Measurements from ENCODE around the gene LMAN1L.

DNA sequence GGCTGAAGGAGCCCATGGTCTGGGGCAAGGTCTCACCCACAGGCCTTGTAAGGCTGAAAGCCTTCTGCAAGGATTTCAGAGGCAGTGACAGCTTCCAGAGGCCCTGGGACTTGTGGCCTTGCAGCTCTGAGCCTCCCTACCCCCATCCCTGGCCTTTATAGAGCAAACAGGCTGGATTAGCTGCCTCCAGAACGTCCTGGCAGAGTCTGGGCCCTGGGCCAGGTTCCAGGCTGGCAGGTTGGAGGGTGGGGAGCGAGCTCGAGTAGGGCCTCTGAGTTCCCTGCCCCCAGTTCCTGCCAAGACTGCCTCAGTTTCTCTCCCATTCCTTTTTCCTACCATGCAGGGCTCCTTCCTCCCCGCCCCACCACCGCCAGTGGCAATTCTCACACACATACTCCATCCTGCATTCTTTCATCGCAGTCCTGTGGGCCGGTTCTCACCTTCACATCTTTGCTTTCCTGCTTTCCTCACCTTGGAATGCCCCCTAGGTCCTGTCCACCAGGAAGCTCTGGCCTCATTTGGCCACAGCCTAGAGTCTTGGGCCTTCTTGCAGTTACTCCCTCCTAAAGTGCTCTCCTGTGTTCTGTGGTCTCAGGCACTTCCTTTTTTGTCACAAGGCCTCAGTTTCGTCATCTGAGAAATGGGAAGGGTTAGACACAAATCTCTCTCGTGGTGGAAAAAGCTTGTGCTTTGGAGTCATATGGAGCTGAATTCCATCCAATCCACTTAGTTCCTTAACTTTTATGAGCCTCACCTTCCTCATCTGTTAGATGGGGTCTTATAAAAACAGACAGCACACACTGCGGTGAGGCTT lies 2.7 kb downstream of the LMAN1L start:
- TF ChIP-seq POLR2A (IDR thresholded peaks at IDR 0.05) (no peak), POLR2AphosphoS5 (IDR thresholded peaks at IDR 0.05) (no peak), EP300 (IDR thresholded peaks at IDR 0.05) (no peak)
- TF ChIP-seq, protein P1, sequence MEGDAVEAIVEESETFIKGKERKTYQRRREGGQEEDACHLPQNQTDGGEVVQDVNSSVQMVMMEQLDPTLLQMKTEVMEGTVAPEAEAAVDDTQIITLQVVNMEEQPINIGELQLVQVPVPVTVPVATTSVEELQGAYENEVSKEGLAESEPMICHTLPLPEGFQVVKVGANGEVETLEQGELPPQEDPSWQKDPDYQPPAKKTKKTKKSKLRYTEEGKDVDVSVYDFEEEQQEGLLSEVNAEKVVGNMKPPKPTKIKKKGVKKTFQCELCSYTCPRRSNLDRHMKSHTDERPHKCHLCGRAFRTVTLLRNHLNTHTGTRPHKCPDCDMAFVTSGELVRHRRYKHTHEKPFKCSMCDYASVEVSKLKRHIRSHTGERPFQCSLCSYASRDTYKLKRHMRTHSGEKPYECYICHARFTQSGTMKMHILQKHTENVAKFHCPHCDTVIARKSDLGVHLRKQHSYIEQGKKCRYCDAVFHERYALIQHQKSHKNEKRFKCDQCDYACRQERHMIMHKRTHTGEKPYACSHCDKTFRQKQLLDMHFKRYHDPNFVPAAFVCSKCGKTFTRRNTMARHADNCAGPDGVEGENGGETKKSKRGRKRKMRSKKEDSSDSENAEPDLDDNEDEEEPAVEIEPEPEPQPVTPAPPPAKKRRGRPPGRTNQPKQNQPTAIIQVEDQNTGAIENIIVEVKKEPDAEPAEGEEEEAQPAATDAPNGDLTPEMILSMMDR (IDR thresholded peaks at IDR 0.05), result no peak

All from upper lobe of left lung (tissue), 4 donors.